OCI-M1 (cell line): ENCODE measurements around the gene LHX4.
"Not testable (repeated sequence)": the region's sequence is repeated elsewhere in the genome, so short reads cannot be mapped to it uniquely, and the experiment has no call there.

Experiments used
- DNase-seq: peaks from one replicate; lab custom pipeline; 2025; lab: John Stamatoyannopoulos, UW

LHX4 gene

DNA sequence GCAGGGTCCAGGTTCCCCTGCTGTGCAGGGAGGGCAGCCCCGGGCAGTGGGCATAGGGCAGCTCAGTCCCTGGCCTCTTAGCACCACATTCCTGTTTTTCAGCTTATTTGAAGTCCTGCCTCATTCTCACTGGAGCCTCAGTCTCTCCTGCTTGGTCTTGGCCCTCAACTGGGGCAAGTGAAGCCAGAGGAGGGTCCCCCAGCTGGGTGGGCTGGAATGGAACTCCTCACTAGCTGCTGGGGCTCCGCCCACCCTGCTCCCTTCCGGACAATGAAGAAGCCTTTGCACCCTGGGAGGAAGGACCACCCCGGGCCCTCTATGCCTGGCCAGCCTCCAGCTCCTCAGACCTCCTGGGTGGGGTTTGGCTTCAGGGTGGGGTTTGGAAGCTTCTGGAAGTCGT is 32.8 kb upstream of the LHX4 start:
- no peak for DNase-seq

DNA sequence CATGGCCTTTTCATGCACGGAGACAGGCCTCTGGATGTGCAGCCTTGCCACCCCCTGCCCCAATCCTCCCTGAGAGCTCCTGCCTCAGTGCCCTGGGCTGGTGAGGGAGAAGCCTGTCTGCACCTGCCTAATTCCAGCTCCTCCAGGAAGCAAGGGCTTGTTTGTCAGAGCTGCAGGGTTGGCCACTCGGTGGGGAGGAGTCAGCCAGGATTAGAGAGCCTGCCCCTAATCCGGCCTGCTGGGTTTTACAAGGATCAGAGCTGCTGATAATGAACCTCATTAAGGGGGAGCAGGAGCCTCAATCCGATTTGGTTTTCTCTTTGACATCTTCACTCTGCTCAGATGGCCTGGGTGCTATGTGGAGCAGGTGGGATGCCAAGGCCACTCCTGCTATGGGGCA is 31.9 kb upstream of the LHX4 start:
- DNase-seq, result no peak

DNA sequence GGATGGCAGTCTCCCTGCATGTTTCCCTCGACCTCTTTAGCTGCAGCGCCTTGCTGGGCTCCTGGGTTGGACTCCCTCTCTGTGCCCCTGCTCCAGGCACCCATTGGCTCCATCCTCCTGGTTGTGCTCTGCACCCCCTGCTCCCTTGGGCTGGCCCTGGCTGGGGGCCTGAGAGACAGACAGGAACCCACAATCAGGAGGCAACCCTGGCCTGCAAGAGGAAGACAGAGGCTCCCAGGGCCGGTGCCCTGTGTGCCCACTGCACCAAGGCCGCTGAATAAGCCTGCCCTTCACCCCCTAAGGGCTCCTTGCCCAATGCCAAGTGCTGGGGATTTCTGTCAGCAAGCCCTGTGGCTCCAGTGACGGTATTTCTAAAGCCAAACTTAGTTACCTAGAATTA is 31.5 kb upstream of the LHX4 start:
- DNase-seq, result no peak

DNA sequence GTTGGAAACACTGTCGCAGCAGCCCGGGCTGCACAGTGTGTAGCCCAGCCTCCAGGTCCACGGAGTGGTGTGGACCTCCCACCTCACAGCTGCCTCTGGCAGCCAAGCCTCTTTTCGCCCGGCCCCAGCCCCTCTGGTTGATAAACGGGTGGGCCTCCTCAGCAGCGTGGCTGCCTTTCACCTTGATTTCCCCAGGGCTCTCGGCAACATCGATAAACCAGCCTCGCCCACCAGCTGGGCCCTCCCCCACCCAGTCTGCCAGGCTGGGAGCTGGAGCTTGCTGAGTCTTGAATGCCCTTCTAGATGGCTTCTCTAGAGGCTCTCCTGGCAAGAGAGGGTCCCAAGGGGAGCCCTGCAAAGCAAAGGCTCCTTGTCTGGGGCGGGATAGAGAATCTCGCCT is 31.0 kb upstream of the LHX4 start:
- DNase-seq, result no peak

DNA sequence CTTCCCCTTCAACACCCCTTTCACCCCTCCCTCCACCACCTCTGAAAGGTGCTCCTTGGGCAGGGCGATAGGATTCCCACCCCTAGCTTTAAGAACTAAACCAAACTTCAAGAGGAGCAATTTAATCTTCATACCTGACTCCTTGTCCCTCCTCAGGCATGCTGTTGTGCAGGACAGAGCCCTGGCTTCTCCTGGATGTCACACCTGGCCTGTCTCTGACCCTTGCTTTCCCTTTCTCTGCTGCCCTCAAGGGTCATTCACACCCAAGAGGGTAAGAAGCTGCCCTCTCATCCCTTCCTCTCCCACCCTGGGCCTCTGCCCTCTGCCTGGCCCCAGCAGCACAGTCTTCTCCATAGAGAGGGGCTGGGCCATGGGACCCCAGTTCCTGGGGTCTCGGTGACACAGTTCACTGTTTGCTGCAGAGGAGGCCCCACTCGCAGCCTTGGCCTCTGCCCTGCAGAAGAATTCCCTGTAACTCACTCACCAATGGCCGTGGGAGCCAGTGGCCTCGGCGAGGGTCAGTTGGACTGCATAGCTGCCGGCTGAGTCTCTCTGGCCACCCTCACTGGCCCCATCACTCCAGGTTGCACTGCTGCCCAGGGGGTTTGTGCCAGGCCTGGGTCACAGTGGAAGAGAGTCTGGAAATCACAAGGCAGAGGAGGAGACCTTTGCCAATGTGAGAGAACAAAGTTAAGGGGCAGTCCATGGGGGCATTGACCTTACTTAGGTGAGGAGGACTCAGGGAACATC is 28.4 kb upstream of the LHX4 start:
- DNase-seq, result no peak

DNA sequence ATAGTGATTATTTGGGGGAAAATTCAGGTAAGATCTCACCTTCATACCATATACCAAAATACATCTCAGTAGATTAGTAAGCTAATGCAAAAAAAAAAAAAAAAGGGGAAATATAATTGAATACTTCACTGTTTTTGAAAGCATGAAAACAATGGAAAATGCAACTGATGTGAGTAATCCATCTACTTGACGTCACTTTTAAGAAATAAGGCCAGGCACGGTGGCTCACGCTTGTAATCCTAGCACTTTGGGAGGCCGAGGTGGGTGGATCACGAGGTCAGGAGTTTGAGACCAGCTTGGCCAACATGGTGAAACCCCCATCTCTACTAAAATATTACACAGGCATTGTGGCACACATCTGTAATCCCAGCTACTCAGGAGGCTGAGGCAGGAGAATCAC is 27.5 kb upstream of the LHX4 start:
- DNase-seq, result not testable (repeated sequence)

DNA sequence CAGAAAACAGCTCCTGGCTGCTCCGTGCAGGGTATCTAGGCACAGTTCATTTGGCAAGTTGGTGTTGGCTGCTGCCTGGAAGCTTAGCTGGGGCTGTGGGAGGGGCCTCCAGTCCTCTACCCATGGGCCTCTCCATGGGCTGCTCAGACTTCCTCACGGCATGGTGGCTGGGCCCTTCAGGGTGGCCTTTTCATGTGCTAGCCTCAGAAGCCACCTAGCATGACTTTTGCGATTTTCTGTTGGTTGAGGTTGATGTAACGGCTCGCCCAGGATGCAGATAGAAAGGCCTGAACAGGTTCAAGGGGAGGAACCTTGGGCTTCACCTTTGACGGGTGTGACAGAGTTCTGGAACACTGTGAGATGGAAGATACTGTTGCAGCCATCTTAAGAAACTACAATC is 25.8 kb upstream of the LHX4 start:
- no peak for DNase-seq

DNA sequence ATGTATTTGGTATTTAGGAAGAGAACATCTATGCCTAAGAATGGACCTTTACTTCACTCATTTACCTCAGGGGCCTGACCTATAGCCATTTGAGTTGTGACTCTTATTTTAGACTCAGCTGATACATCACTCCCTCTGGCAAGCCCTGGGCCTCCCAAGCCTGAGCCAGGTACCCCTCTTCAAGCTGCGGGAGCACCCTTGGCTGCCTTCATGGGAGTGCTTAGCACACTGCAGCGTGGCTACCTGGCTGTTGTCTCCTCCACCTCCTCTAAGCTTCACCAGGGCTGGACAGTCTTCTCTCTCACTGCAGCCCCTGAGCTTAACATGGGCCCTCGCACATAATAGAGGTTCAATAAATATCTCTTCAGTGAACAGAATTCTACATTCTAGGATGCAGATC is 23.5 kb upstream of the LHX4 start:
- DNase-seq, result no peak

DNA sequence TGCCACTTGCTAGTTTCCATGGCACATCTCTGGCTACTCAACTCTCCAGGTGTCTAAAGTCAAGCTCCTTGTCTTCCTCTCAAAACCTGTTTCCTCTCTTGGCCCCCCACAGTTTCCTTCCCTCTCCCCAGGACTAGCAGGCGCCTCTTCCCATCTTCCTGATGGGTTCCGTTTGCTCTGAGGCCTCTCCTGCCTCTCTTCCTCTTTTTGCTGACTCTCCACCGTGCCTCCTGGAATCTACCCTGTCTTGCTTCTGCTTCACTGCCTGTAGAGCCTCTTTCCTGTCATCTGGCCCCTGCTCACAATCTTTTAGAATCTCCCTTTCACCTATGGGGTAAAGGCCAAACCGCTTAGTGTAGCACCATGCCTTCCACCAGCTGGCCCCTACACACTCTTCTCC is 21.8 kb upstream of the LHX4 start:
- DNase-seq, result peak; percentile 25

DNA sequence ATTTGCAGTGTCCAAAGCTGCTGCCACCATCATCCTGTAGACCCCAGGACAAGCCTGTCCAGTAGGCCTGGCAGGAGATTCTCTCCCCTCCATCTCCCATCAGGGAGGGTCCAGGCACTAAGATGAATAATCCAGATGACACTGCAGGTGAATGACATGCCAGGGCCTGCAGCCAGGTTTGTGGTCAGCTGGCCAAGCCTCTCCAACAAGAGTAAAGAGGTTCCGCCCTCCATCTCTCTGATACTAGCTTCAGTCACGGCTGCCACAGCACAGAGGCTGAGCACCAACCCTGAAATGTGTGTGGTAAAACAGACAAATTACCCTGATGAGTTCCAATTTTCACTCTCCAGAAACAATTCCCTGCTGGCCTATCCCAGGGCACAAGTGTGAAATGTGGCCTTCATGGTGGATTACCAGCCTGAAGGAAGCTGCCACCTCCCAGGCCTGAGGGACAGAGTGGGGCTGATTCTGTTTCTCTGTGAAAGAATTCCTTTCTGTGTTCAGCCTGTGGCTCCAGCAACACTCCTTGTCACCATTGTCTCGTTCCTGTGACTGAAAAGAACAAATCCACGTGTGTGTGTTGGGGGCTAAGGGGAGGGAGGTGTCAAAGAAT is 19.9 kb upstream of the LHX4 start:
- no peak for DNase-seq

DNA sequence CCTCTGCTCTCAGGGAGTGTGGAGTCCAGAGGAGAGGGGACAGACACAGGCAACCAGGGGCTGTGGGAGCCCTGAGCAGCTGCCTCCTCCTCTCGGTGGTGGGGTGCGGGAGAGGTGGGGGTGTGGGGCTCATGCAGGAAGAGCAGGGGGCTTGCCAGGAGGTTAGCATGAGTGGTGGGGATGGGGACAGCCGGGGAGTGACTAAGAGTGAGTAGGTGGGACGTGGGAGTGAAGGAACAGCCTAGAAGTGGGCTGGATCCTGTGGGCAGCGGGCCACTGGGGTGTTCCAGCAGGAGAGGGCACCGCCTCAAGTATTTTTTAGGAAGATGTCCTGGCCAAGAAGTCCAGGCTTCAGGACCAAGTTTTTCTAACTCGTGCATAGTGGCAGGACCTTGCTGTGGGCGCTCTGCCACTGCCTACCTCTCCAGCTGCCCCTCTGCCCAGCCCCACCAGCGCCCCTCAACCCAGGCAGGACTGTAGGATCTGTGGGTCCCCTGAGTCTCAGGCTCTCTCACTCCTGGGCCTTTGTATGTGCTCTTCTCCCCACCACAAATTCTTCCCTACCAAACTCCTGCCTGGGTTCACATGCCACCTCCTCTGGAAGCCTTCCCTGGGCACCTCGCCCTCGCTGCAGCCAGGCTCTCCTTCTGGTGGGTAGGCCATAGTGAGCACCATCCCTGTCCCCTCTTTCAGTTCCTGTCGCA is 18.8 kb upstream of the LHX4 start:
- no peak for DNase-seq

DNA sequence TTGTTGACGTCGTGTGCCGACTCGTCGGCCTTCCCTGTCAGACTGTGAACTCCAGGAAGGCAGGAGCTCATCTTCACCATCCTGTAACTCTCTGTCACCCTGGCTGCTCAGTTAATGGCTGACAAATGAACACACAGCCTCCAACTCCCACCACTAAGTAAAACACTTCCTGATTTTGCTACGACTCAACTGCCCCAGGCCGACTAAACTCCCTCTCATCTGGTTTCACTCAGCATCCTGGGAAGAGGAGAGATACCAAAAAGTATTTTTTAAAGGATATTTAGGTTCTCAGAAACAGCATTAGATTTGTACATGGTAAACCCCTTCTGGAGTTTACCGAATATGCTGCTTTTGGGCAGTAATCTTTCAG is 18.2 kb upstream of the LHX4 start:
- DNase-seq, result no peak

DNA sequence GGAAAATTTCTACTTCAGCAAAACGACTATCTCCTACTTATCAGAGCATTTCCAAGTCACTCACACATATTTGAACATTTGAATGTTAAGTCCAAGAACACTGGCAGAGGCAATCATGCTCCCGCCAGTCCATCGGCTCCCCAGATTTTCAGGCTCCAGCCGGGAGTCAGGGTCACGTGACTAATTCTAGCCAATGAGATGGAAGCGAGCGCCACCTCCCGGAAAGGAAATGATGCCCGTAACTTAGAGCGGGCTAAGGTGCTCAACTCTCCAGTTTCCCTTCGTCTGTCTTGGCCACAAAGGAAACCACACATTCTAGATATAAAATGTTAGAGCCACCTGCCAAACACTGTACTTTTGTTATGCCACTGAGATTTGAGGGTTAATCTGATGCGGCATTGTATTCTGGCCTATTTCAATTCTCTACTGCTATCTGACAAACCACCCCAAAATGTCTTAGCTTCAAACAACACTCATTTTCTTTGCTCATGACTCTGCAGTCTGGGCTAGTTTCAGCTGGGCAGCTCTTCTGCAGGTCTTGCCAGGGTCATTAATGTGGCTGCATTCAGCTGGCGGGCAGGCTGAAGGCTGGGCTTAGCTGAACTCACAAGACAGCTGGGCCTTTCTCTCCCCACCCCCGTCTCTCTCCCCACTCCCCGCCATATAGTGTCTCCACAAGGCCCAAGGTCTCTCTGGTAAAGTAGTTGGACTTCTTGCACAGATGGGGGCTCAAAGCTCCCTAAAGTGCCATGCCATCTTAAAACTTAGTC is 16.5 kb upstream of the LHX4 start:
- peak; percentile 78 for DNase-seq

DNA sequence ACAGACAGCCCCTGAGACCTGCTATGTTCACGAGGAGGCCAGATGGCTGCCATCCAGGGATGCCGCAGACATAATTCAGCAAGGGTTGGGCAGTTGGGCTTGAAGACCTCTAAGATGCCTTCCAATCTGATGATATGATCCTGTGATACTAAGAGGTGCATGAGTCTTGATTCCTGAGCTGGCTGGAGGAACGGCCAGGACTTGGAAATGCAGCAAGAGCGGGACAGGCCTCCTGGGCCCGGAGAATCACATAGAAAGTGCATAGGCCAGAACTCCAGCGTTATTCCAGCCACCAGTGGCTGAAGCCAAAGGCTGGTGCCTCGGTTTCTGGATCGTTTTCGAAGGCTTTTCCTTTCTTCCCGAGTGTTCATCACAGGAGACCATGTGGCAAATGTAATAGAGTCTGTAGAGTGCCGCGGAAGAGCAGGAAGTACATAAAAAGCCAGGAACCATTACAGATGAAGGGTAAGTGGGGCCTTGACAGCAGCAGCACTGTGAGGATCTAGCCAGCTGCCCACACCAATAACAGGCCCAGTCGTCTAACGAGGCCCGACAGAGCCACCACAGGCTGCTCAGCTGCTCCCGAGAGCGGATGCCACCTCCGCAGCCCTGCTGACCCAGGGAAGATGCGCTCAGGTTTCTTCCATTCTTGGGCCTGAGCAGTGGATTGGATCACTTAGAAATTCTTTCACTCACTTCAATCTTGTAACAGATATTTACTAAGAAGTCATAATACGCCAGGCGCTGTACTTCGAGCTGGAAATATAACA is 14.0 kb upstream of the LHX4 start:
- DNase-seq, result no peak

DNA sequence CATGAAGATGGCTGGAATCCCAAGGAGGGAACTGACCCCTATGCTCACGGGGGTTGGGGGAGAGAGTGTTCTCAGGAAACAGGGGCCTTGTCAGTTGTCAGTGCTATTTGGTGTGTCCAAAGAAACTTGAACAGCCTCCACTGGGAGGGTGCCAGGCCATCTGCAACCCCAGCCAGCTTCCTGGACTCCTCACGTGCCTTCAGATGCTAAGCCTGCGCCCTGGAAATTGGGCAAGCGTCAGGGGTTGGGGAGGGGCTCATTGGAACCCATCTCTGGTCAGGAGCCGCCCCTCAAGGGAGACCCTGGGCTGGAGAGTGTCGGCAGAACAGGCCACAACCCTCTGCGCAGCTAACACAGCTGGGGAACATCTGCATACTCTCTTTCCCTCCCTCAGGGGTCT is 13.1 kb upstream of the LHX4 start:
- no peak for DNase-seq

DNA sequence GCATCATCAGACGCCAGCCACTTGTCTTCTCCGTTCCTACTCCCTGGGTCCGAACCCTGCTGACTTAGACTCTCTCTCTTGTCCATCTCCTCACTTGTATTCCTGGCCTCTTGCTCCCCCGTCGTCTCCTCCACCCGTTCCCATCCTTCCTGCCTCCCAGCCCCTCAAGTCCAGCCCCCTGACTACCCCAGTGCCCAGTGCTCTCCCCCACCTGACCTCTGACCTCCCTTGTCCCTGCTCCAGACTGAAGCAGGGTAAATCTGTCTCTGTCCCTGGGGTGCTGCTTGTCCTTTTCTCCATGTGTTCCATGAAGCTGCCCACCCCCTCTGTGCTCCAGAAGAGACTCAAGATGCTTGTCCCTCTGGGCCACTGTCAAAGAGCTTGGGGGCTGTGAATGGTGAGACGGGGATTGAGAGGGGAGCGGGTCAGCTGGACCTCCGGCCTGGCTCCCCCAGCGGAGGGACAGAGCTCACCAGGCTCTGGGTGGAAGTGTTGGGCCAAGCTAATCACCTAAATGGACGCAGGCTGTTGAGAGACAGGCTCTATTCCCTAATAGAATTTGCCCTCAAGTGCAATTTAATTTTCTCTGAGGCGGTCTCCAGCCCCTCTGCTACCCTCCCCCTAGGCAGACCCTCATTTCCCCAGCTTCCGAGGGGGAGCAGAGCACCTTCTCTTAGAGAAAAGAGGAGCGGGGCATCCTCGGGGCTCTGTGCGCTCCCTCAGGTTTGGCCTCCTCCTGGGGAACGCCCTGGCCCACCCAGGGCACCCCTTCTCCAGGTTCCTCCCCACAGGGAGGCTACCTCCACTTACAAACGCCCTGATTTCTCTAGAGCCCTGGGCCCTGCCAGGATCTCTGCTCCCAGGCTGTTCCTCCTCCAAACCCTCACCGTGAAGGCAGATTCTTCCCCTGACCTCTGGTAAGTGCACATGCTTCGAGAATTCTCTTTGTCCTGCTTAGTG is 11.0 kb upstream of the LHX4 start:
- no peak for DNase-seq

DNA sequence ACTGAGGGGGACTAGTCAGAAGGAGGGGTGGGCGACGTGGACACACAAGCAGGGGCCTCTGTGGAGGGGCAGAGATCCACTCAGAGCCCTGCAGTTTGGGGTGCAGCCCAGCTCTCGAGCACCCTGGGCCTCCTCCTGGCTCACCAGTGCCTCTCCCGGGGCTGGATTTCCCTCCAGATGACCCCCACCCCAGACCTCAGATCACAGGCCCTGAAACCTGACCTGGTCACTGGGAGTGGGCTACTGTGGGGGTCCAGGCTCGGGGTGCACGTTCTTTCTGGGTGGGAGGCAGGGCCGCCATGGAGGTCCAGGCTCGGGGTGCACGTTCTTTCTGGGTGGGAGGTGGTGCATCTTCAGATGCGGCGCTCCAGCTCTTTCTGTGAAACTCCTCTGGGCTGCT is 10.3 kb upstream of the LHX4 start:
- DNase-seq, result no peak

DNA sequence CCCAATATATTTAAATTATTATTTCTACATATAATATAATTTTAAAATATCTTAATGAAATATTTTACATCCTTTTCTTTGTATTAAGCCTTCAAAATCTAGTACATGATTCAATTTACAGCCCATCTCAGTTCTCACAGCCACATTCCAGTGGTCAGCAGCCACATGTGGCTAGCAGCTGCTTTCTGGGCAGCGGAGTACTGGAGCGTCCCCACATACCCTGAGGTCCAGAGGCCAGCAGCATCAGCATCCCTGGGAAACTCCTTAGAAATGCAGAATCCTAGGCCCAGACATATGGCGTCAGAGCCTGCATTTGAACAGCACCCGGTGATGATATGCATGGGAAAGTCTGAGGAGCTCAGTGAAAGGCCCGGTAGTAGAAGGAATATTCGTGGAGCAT is 8.6 kb upstream of the LHX4 start:
- DNase-seq, result no peak

DNA sequence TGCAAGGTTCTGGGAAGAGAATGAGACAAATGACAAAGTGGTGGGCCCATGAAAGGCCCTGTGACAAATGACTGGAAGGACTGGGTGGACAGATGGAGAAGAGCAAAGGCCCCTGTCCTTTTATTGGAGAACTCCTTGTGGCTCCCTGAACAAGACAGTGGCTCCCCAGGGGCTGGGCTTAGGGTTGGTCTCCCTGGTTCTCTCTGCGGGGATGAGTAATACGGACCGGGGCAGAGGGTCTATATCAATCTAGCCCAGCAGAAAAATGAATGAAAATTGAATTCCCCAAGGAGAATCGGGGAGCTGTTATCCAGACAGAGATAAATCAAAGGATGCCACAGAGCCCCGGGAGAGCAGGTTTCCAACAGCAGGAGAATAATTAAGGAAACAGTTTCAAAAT is 5.2 kb upstream of the LHX4 start:
- DNase-seq, result no peak

DNA sequence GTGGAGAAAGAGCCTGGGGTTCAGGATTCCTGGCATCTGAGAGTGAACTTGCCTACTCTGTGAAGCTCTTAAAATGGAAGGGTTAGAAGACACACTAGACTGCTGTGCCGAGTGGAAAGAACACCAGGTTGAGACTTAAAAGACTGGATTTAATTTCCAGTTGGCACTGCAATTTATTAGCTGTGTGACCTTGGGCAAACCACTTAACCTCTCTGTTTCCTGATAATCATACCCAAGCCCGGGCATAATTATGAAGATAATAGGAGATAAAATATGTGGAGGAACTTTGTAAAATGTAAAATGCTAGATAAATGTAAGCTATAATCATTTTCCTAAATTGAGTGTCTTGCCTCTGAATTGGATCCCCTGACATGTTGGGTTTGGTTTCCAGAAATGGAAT is 4.7 kb upstream of the LHX4 start:
- no peak for DNase-seq
